ENCODE measurements around the gene IMPDH1.

Gene IMPDH1

GRCh38 chr7:128407233-128407589, 2.6 kb downstream of the IMPDH1 start:
- Histone ChIP-seq H3K4me2 (ENCODE audit: low read depth, low read length) (no peak overlapping the region), H3K9me2 (replicated peaks; ENCODE audit: insufficient read depth, low read length) (no peaks in the 10 kb centered on the region), H2AFZ (ENCODE audit: low read length) (no peak overlapping the region), H3K4me3 (ENCODE audit: low read length) (no peak overlapping the region), H3K79me2 (ENCODE audit: low read length) (peaks cover 23% of the 10 kb centered on the region), H3K9me3 (replicated peaks; ENCODE audit: insufficient read depth, low read length) (no peaks in the 10 kb centered on the region), H3K27me3 (replicated peaks; ENCODE audit: insufficient read depth, low read length) (peaks cover 25% of the 10 kb centered on the region), H3K36me3 (replicated peaks; ENCODE audit: insufficient read depth, low read length) (no peaks in the 10 kb centered on the region), H3K9ac (ENCODE audit: low read length) (no peak overlapping the region), H4K20me1 (ENCODE audit: insufficient read depth, low read length) (no peaks in the 10 kb centered on the region), H3F3A (ENCODE audit: insufficient read depth, low read length) (peaks cover 25% of the 10 kb centered on the region), H3K4me1 (ENCODE audit: low read length) (peaks cover 14% of the 10 kb centered on the region), H3K27ac (ENCODE audit: low read length) (no peak overlapping the region)
- no peak for DNase-seq
- no peak for TF ChIP-seq EZH2phosphoT487 (IDR thresholded peaks at IDR 0.05; ENCODE audit: low read length)
- TF ChIP-seq EZH2 (optimal IDR thresholded peaks at IDR 0.05; ENCODE audit: low read depth, low read length) = no peak
- TF ChIP-seq CTCF (IDR thresholded peaks at IDR 0.05; ENCODE audit: low read length) = no peak

- Histone ChIP-seq H3K27ac (ENCODE audit: low read length) (no peak overlapping the region), H3K27me3 (replicated peaks; ENCODE audit: insufficient read depth, low read length) (peaks cover 20% of the 10 kb centered on the region), H3K79me2 (ENCODE audit: low read length) (peaks cover 23% of the 10 kb centered on the region), H3F3A (ENCODE audit: insufficient read depth, low read length) (peaks cover 25% of the 10 kb centered on the region), H3K4me1 (ENCODE audit: low read length) (peaks cover 14% of the 10 kb centered on the region), H3K9me3 (replicated peaks; ENCODE audit: insufficient read depth, low read length) (no peaks in the 10 kb centered on the region), H2AFZ (ENCODE audit: low read length) (no peak overlapping the region), H4K20me1 (ENCODE audit: insufficient read depth, low read length) (no peaks in the 10 kb centered on the region), H3K36me3 (replicated peaks; ENCODE audit: insufficient read depth, low read length) (no peaks in the 10 kb centered on the region), H3K9me2 (replicated peaks; ENCODE audit: insufficient read depth, low read length) (no peaks in the 10 kb centered on the region), H3K4me2 (ENCODE audit: low read depth, low read length) (no peak overlapping the region), H3K9ac (ENCODE audit: low read length) (no peak overlapping the region), H3K4me3 (ENCODE audit: low read length) (no peak overlapping the region)
- TF ChIP-seq CTCF (IDR thresholded peaks at IDR 0.05; ENCODE audit: low read length) (no peak), EZH2 (optimal IDR thresholded peaks at IDR 0.05; ENCODE audit: low read depth, low read length) (no peak), EZH2phosphoT487 (IDR thresholded peaks at IDR 0.05; ENCODE audit: low read length) (no peak)
- no peak for DNase-seq
These were observed 3.2 kb downstream of the IMPDH1 start for GRCh38 chr7:128406314-128407232.

GRCh38 chr7:128405471-128406313, 4.1 kb downstream of the IMPDH1 start:
- H3K27me3 ChIP-seq (replicated peaks; ENCODE audit: insufficient read depth, low read length) = peaks cover 20% of the 10 kb centered on the region
- H3K4me2 ChIP-seq (ENCODE audit: low read depth, low read length) = peak overlapping the region; percentile 89
- H3K9me3 ChIP-seq (replicated peaks; ENCODE audit: insufficient read depth, low read length) = no peaks in the 10 kb centered on the region
- no peaks in the 10 kb centered on the region for H4K20me1 ChIP-seq (ENCODE audit: insufficient read depth, low read length)
- peaks cover 25% of the 10 kb centered on the region for H3F3A ChIP-seq (ENCODE audit: insufficient read depth, low read length)
- H3K36me3 ChIP-seq (replicated peaks; ENCODE audit: insufficient read depth, low read length) = no peaks in the 10 kb centered on the region
- no peak overlapping the region for H3K27ac ChIP-seq (ENCODE audit: low read length)
- peaks cover 14% of the 10 kb centered on the region for H3K4me1 ChIP-seq (ENCODE audit: low read length)
- DNase-seq = peak; percentile 75
- peak overlapping the region; percentile 85 for H2AFZ ChIP-seq (ENCODE audit: low read length)
- peaks cover 23% of the 10 kb centered on the region for H3K79me2 ChIP-seq (ENCODE audit: low read length)
- peak overlapping the region; percentile 82 for H3K4me3 ChIP-seq (ENCODE audit: low read length)
- TF ChIP-seq EZH2 (optimal IDR thresholded peaks at IDR 0.05; ENCODE audit: low read depth, low read length) (no peak), EZH2phosphoT487 (IDR thresholded peaks at IDR 0.05; ENCODE audit: low read length) (no peak), CTCF (IDR thresholded peaks at IDR 0.05; ENCODE audit: low read length) (no peak)
- no peaks in the 10 kb centered on the region for H3K9me2 ChIP-seq (replicated peaks; ENCODE audit: insufficient read depth, low read length)
- peak overlapping the region; percentile 81 for H3K9ac ChIP-seq (ENCODE audit: low read length)
